Smooth muscle cell (in vitro differentiated cells): ENCODE data around the gene DYTN. TPM values are rescaled to one million over a fixed set of nuclear protein-coding genes. Genes with fewer than 3 reads are reported as not detected.

Source experiments
- DNase-seq: peaks from one replicate; lab custom pipeline; 2025; ENCODE audit not compliant: unreplicated experiment; lab: John Stamatoyannopoulos, UW
- H2AFZ ChIP-seq: fragments of 200-600 bp; sonication (generic); 2 replicates; pipeline ENCODE4 v1.6.0; 2016; ENCODE audit warnings: antibody characterized with exemption, low read depth, mild to moderate bottlenecking
- H3F3A ChIP-seq: fragments of 200-600 bp; sonication (generic); 2 replicates; pipeline ENCODE4 v1.6.0; 2017; ENCODE audit warnings: antibody characterized with exemption, low read depth
- H3K27ac ChIP-seq: fragments of 200-600 bp; sonication (generic); 2 replicates; pipeline ENCODE4 v1.5.1; 2016; ENCODE audit warnings: low read depth, mild to moderate bottlenecking
- H3K27me3 ChIP-seq: fragments of 200-600 bp; sonication (generic); 2 replicates; pipeline ENCODE4 v1.6.1; 2016; ENCODE audit warnings: low read depth, mild to moderate bottlenecking
- H3K36me3 ChIP-seq: fragments of 200-600 bp; sonication (generic); 2 replicates; pipeline ENCODE4 v1.5.1; 2016; ENCODE audit warnings: low read depth
- H3K4me1 ChIP-seq: fragments of 200-600 bp; sonication (generic); 2 replicates; pipeline ENCODE4 v1.5.1; 2016; ENCODE audit warnings: low read depth
- H3K4me2 ChIP-seq: fragments of 200-600 bp; sonication (generic); 2 replicates; pipeline ENCODE4 v1.6.0; 2016; ENCODE audit warnings: mild to moderate bottlenecking
- H3K4me3 ChIP-seq: fragments of 200-600 bp; sonication (generic); 2 replicates; pipeline ENCODE4 v1.5.1; 2016; ENCODE audit warnings: mild to moderate bottlenecking
- H3K79me2 ChIP-seq: fragments of 200-600 bp; sonication (generic); 2 replicates; pipeline ENCODE4 v1.6.0; 2016; ENCODE audit warnings: low read depth, mild to moderate bottlenecking
- H3K9ac ChIP-seq: fragments of 200-600 bp; sonication (generic); 2 replicates; pipeline ENCODE4 v1.6.0; 2016; ENCODE audit warnings: low read depth
- H3K9me3 ChIP-seq: fragments of 200-600 bp; sonication (generic); replicated peaks from 2 replicates; pipeline ENCODE4 v1.5.1; 2016; ENCODE audit warnings: low read depth
- H4K20me1 ChIP-seq: fragments of 200-600 bp; sonication (generic); 2 replicates; pipeline ENCODE4 v1.6.0; 2016; ENCODE audit warnings: low read depth
- CTCF ChIP-seq: fragments of 200-600 bp; sonication (generic); IDR thresholded peaks from 2 replicates; pipeline ENCODE4 v1.5.1; 2017; ENCODE audit warnings: borderline replicate concordance, mild to moderate bottlenecking, antibody characterized with exemption; ENCODE audit not compliant: insufficient read depth, poor library complexity, severe bottlenecking
- WGBS: methylation state at CpG from one replicate; pipeline ENCODE4 v1.1.7; 2016; ENCODE audit warnings: low lambda C conversion rate; 5-methylcytosine and 5-hydroxymethylcytosine counted together
- polyA plus RNA-seq: library from polyadenylated mRNA; unstranded; fragments of >200 nt; fragmentation: Nextera tagmentation; extraction: Ambion mirVana; gene quantifications from 2 replicates; pipeline ENCODE4 v1.2.1, GENCODE V29; 2016
- total RNA-seq: library from RNA; depleted of rRNA; stranded (reverse); fragments of >200 nt; gene quantifications from 2 replicates; pipeline ENCODE4 v1.2.3, GENCODE V29; 2014

DYTN gene
- total RNA-seq (not detected in 2 replicates), polyA plus RNA-seq (not detected in 2 replicates)

GRCh38 chr2:206718296-206718695 lies at the start of gene DYTN:
Gene DYTN (minus strand): TSS chr2:206718396. CDS start chr2:206718279, 117 bp downstream.
- 88% methylated on average over 1 of the region's 1 CpG for WGBS

GRCh38 chr2:206766057-206766930 lies 48.1 kb upstream of the DYTN start:
- TF ChIP-seq CTCF: no peak

More at GRCh38 chr2:206718296-206718695, at the start of gene DYTN:
- Histone ChIP-seq H3K9ac (no peak within 1 kb of the TSS), H4K20me1 (no peaks in the 10 kb centered on the region), H3K79me2 (no peaks in the 10 kb centered on the region), H2AFZ (no peak within 1 kb of the TSS), H3K4me2 (no peak within 1 kb of the TSS), H3F3A (no peaks in the 10 kb centered on the region), H3K9me3 (no peaks in the 10 kb centered on the region), H3K27ac (no peak within 1 kb of the TSS), H3K36me3 (no peaks in the 10 kb centered on the region), H3K4me3 (no peak within 1 kb of the TSS), H3K4me1 (no peaks in the 10 kb centered on the region), H3K27me3 (no peaks in the 10 kb centered on the region)
- DNase-seq: no peak
- TF ChIP-seq CTCF: no peak

GRCh38 chr2:206765242-206766056 lies 47.3 kb upstream of the DYTN start, which contains the start of the genes FASTKD2 and MDH1B:
Gene FASTKD2 (plus strand): TSS chr2:206765606. CDS start chr2:206766694, 1,088 bp downstream.
Gene MDH1B (minus strand): TSS chr2:206765328. CDS start chr2:206765271, 57 bp downstream.
- Histone ChIP-seq H3K27ac (peak within 1 kb of the TSS; percentile 93), H4K20me1 (no peaks in the 10 kb centered on the region), H3F3A (no peaks in the 10 kb centered on the region), H3K27me3 (peaks cover 22% of the 10 kb centered on the region), H3K4me3 (peak within 1 kb of the TSS; percentile 64), H3K4me2 (peak within 1 kb of the TSS; percentile 85), H3K79me2 (peaks cover 23% of the 10 kb centered on the region), H3K9ac (peak within 1 kb of the TSS; percentile 97), H3K4me1 (peaks cover 5% of the 10 kb centered on the region), H3K9me3 (no peaks in the 10 kb centered on the region), H3K36me3 (no peaks in the 10 kb centered on the region), H2AFZ (peak within 1 kb of the TSS; percentile 96)
- no peak for TF ChIP-seq CTCF
- under 1% methylated on average over 46 of the region's 46 CpGs for WGBS
- peak; percentile 71 for DNase-seq

More at GRCh38 chr2:206766057-206766930, 48.1 kb upstream of the DYTN start:
- 47% methylated on average over 12 of the region's 12 CpGs for WGBS
- Histone ChIP-seq H3K27ac (peak overlapping the region; percentile 93), H3K36me3 (peaks cover 5% of the 10 kb centered on the region), H3K79me2 (peaks cover 23% of the 10 kb centered on the region), H3K4me3 (peak overlapping the region; percentile 64), H3F3A (no peaks in the 10 kb centered on the region), H3K9ac (peak overlapping the region; percentile 97), H3K4me2 (peak overlapping the region; percentile 85), H4K20me1 (no peaks in the 10 kb centered on the region), H3K9me3 (no peaks in the 10 kb centered on the region), H3K27me3 (peaks cover 18% of the 10 kb centered on the region), H2AFZ (peak overlapping the region; percentile 96), H3K4me1 (peaks cover 5% of the 10 kb centered on the region)
- no peak for DNase-seq
